HG03159 (cell line): ENCODE measurements around the gene TMEM109.

ENCODE experiments used
- ATAC-seq: cut with Tn5 transposase; IDR thresholded peaks from one replicate; pipeline ENCODE4 v1.9.1; 2021; ENCODE audit warnings: mild to moderate bottlenecking, moderate library complexity; ENCODE audit not compliant: unreplicated experiment

The TMEM109 gene

GRCh38 chr11:60913793-60914632 is at the start of gene TMEM109:
TSS of gene TMEM109 (plus strand) at chr11:60914158. CDS start at chr11:60919694, 5,536 bp downstream.
- peak; percentile 45 for ATAC-seq

DNA sequence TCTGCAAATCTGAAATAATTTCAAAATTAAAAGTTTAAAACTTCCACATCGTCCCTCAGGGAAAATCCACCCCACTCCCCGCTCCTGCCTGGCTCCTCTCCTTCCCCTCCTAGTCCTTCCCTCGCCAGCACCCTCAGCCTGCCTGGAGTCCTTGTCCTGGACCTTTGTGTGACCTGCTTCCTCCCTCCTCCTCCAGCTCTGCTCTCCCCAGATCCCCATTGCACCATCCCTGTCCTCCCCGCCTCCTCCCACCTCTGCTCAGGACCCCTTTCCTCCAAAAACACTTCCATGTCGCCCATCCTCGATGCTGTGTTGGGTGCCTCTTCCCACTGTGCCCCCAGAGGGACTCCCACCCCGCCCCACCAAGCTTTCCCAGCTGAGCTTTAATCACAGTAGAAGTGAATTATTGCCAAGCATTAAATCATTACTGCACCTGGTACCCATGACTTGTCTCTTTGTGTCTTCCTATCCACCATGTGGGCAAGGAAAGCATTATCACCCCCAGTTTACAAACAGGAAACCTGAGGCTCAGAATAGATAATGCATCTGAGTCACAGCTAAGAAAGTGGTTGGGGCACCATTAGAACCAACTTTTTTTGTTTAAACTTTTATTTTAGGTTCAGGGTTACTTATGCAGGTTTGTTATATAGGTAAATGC is 49.0 kb upstream of the TMEM109 start:
- ATAC-seq: no peak

- ATAC-seq: no peak
Observed at GRCh38 chr11:60866911-60867870, 46.8 kb upstream of the TMEM109 start, which contains the start of gene ZP1. TSS of gene ZP1 (plus strand) at chr11:60867542. CDS start at chr11:60867562, 20 bp downstream.

GRCh38 chr11:60867871-60868681 is 45.9 kb upstream of the TMEM109 start:
- ATAC-seq: no peak

DNA sequence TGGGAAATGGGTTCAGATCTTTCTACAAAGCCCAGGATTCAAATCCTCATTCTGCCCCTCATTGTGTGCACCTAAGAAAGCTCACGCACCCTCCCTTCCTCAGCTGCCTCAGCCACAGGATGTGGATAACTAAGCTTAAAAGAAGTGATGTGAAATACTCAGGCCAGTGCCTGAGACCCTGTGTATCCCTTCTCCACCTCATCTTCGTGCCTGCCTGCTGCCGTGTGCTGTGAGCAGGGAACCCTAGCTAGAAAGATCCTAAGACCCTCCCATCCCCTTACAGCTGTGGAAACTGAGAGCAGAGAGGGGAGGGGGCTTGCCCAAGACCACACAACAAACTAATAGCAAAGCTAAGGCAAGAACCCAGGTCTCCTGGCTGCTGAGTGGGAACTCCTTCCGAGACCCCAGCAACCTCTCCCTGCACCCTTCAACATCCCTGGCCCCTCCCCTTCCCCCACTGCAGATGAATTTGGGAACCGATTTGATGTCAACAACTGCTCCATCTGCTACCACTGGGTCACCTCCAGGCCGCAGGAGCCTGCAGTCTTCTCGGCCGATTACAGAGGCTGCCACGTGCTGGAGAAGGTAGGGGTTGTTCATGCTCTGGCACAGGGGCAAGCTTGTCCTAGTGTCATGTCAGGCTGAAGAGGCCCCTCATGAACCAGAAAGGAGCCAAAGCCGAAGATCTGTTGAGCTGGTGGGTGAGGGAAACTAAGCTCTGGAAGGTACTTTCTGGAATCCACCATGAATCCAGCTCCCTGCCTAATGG is 45.1 kb upstream of the TMEM109 start:
- ATAC-seq: no peak

- ATAC-seq: no peak
Observed at GRCh38 chr11:60869451-60869825, 44.5 kb upstream of the TMEM109 start.

- no peak for ATAC-seq
Observed at GRCh38 chr11:60870276-60870675, 43.7 kb upstream of the TMEM109 start.

- no peak for ATAC-seq
Observed at GRCh38 chr11:60870733-60871377, 43.1 kb upstream of the TMEM109 start.

- no peak for ATAC-seq
Observed at GRCh38 chr11:60871378-60872061, 42.4 kb upstream of the TMEM109 start.

GRCh38 chr11:60872124-60872960 is 41.6 kb upstream of the TMEM109 start:
- ATAC-seq: no peak

DNA sequence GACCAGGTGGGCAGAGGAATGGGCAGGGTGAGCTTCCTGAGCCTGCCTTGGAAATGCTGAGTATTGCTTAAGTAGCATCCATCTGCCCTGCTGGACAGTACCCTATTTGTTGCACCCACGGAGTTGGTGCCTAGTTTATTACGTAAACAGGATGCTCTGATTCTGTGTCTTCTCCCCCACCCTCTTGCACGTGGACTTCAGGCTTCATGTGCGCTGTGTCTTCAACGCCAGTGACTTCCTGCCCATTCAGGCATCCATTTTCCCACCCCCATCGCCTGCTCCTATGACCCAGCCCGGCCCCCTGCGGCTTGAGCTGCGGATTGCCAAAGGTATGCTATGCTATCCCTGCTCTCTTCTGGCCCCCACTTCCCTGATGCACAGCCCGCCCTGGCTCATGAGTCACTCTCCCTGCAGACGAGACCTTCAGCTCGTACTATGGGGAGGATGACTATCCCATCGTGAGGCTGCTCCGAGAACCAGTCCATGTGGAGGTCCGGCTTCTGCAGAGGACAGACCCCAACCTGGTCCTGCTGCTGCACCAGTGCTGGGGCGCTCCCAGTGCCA is 40.9 kb upstream of the TMEM109 start:
- ATAC-seq: no peak

- no peak for ATAC-seq
Observed at GRCh38 chr11:60873533-60873932, 40.4 kb upstream of the TMEM109 start.

GRCh38 chr11:60874421-60875365 is 39.3 kb upstream of the TMEM109 start:
- no peak for ATAC-seq

DNA sequence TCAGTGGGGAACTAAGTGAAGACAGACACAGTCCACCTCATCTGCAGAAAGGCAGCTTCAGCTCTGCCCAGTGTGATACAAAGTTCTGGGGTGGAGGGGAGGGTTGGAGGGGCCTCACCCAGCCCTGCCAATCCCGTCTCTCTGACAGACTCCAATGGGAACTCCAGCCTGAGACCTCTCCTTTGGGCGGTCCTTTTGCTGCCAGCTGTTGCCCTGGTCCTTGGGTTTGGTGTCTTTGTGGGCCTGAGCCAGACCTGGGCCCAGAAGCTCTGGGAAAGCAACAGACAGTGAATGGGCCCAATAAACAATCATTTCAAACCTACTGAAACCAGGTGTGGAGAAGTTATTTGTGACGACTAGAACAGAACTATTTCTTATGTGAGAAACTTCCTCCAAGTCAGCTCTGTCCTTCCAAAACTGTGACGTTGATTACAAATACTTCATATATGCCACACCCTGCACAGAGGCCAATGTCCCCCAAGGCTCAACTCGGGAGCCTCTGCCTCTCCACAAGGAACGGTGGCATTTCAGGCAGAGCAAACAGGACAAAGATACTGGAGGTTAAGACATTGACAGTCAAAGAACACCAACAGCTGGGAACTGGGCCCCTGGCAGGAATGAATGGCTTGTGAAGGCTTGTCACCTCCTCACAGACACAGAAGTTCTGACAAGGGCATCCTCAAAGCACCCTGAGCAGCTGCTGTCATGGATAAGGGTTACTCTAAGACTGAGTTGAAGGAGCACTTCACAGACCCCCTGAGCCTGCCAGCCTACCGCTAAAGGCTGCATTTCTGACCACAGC is 38.4 kb upstream of the TMEM109 start:
- no peak for ATAC-seq

DNA sequence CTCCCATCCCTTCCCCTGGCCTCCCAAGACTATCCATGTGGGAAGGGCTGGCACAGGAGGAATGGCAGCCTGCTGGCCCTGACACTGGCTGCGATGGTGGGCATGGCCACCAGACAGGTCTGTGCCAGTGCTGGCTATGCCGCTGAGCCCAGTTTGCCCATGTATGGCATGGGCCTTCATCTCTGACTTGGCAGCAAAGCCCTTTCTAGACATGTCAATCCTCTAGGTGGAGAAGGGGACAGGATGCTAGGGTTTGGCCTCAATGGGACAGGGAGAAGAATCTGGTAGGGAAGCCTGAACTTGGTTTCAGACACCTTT is 37.8 kb upstream of the TMEM109 start:
- ATAC-seq: no peak
